ENCODE results near the gene KIF4B. TPM values are rescaled to one million over a fixed set of nuclear protein-coding genes. Genes with fewer than 3 reads are reported as not detected.

The KIF4B gene
- total and polyA plus RNA-seq, 2 donors (not counting 3 experiments of a cell fraction or from before 2014, with no cell fraction given), result 0.44 TPM; not detected in 1

DNA sequence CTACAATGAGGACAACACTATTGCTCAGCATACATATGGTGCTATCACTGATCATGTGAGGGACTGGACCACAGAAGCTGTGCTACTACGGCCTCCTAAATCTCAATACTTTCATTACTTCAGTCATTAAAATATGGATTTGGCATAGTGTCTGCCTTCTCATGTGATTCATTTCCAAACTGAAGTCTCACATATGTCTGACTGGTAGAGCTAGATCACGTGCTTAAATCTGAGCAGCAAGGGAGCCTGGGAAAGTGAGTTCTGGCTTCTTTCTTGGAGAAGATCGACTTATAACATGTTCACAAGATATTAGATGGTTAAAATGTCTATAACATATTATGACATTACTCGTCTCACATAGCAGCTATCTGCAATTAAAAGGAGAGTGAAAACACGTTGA is 8.3 kb downstream of the KIF4B start:
- POLR2A ChIA-PET, result no interaction called here
- dilution Hi-C loops (cut with MboI; ENCODE audit: extremely low pct_ligation_motif_present, low sequenced_read_pairs) (no loop called here), intact Hi-C loops (cut with micrococcal nuclease) (no loop called here)
- Histone ChIP-seq H3K27me3 (ENCODE audit: control insufficient read depth in 2 of 2, insufficient read depth in 2 of 2, low read length in 2 of 2) (no peaks in the 10 kb centered on the region), H3K27ac (ENCODE audit: insufficient read depth, low read depth, low read length) (no peak overlapping the region), H2AFZ (ENCODE audit: low read depth, low read length) (no peak overlapping the region), H3K9me1 (replicated peaks; ENCODE audit: control insufficient read depth, extremely low read depth, insufficient read depth, low read length) (no peaks in the 10 kb centered on the region), H4K20me1 (replicated peaks; ENCODE audit: control insufficient read depth, extremely low read depth, insufficient read depth, low read length) (no peaks in the 10 kb centered on the region), H3K9ac (replicated peaks; ENCODE audit: extremely low read depth, insufficient read depth, low read length) (no peak overlapping the region), H3K9me3 (replicated peaks; ENCODE audit: control insufficient read depth, insufficient read depth, low read length) (no peaks in the 10 kb centered on the region), H3K4me3 (replicated peaks in 1 of 3; ENCODE audit: insufficient read depth in 1 of 3, low read depth in 1 of 3, low read length in 3 of 3) (no peak overlapping the region), H3K4me2 (ENCODE audit: insufficient read depth, low read length) (no peak overlapping the region), H3K4me1 (ENCODE audit: control insufficient read depth, extremely low read depth, insufficient read depth, low read length) (no peaks in the 10 kb centered on the region), H3K36me3 (ENCODE audit: control insufficient read depth in 2 of 2, extremely low read depth in 1 of 2, insufficient read depth in 2 of 2, low read length in 2 of 2) (no peaks in the 10 kb centered on the region), H3K79me2 (ENCODE audit: control insufficient read depth, insufficient read depth, low read length) (no peaks in the 10 kb centered on the region)
- no peak for FAIRE-seq
- no peak for DNase-seq (ENCODE audit: low read depth, low spot score)
- no TSS peak for BruUV-seq (replicated peaks)
- CTCF ChIA-PET, result interaction anchor here (0.9 to 1.0 kb wide), 2 partner anchors 14 to 51 kb away, joined by 3 read pairs; no protein-coding TSS in a partner anchor
- no peak for TF ChIP-seq EZH2 (IDR thresholded peaks at IDR 0.05; ENCODE audit: borderline replicate concordance, low read depth, low read length, severe bottlenecking)
- no peak for TF ChIP-seq JUN (IDR thresholded peaks at IDR 0.05; ENCODE audit: borderline replicate concordance, insufficient read depth, insufficient read length, low read depth)
- no peak for TF ChIP-seq MAX (IDR thresholded peaks at IDR 0.05; ENCODE audit: insufficient read depth, insufficient read length)
- TF ChIP-seq POLR2A (IDR thresholded peaks at IDR 0.05; ENCODE audit: low read depth, low read length), result no peak
- TF ChIP-seq POLR2AphosphoS5 (IDR thresholded peaks at IDR 0.05; ENCODE audit: insufficient read depth, low read depth, low read length), result no peak
- no peak for TF ChIP-seq FOS (IDR thresholded peaks at IDR 0.05; ENCODE audit: borderline replicate concordance, insufficient read depth, low read length)
- no peak for TF ChIP-seq MYC (IDR thresholded peaks at IDR 0.05; ENCODE audit: low read depth, low read length)
- TF ChIP-seq, protein P1, sequence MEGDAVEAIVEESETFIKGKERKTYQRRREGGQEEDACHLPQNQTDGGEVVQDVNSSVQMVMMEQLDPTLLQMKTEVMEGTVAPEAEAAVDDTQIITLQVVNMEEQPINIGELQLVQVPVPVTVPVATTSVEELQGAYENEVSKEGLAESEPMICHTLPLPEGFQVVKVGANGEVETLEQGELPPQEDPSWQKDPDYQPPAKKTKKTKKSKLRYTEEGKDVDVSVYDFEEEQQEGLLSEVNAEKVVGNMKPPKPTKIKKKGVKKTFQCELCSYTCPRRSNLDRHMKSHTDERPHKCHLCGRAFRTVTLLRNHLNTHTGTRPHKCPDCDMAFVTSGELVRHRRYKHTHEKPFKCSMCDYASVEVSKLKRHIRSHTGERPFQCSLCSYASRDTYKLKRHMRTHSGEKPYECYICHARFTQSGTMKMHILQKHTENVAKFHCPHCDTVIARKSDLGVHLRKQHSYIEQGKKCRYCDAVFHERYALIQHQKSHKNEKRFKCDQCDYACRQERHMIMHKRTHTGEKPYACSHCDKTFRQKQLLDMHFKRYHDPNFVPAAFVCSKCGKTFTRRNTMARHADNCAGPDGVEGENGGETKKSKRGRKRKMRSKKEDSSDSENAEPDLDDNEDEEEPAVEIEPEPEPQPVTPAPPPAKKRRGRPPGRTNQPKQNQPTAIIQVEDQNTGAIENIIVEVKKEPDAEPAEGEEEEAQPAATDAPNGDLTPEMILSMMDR (IDR thresholded peaks at IDR 0.05; ENCODE audit: extremely low read depth in 1 of 2, insufficient read depth in 1 of 2, low read depth in 1 of 2, low read length in 2 of 2), result no peak
- TF ChIP-seq GATA2 (IDR thresholded peaks at IDR 0.05; ENCODE audit: insufficient read depth, insufficient read length, low read depth, low read length), result no peak
